Right atrium auricular region (tissue), 2 donors: ENCODE data around the gene MOCOS. TPM values are rescaled to one million over a fixed set of nuclear protein-coding genes. Genes with fewer than 3 reads are reported as not detected.
"Not testable (repeated sequence)": the region's sequence is repeated elsewhere in the genome, so short reads cannot be mapped to it uniquely, and the experiment has no call there.

Experiments
- DNase-seq: peaks from one replicate; pipeline ENCODE4 v3.0.0-alpha.2; 2019; ENCODE audit warnings: low spot score
- H3K27ac ChIP-seq, 2 donors: fragments of 200-600 bp; sonication (generic); 1 replicate in 1 of 2; 2 replicates in 1 of 2; pipeline ENCODE4 v1.5.1; 2016 to 2019
- H3K27me3 ChIP-seq, 2 donors: fragments of 200-600 bp; sonication (generic); one replicate each; pipeline versions ENCODE4 v1.5.1 to v1.6.0; 2017 to 2019
- H3K36me3 ChIP-seq: fragments of 200-600 bp; sonication (generic); one replicate; pipeline ENCODE4 v1.5.1; 2016
- H3K4me1 ChIP-seq, 2 donors: fragments of 200-600 bp; sonication (generic); one replicate each; pipeline versions ENCODE4 v1.5.1 to v1.6.0; 2017 to 2019
- H3K4me3 ChIP-seq, 2 donors: fragments of 200-600 bp; sonication (generic); 1 replicate in 1 of 2; 2 replicates in 1 of 2; pipeline ENCODE4 v1.5.1; 2017 to 2019; ENCODE audit warnings: mild to moderate bottlenecking in 1 of 2, moderate library complexity in 1 of 2
- H3K9me3 ChIP-seq, 2 donors: fragments of 200-600 bp; sonication (generic); one replicate each; pipeline ENCODE4 v1.5.1; 2019
- total RNA-seq, 2 donors: library from RNA; depleted of rRNA; stranded (reverse); fragments of >200 nt; gene quantifications; one replicate each; pipeline ENCODE4 v1.1.0, GENCODE V29; 2016
- TF ChIP-seq, protein P1 (sequence below), 2 donors: fragments of 200-600 bp; sonication (generic); IDR thresholded peaks; one replicate each; pipeline ENCODE4 v1.5.1; 2019; ENCODE audit warnings: antibody characterized with exemption in 2 of 2

The MOCOS gene
- total RNA-seq, 2 donors from 2014 or later: 0.11 to 0.51 TPM

DNA sequence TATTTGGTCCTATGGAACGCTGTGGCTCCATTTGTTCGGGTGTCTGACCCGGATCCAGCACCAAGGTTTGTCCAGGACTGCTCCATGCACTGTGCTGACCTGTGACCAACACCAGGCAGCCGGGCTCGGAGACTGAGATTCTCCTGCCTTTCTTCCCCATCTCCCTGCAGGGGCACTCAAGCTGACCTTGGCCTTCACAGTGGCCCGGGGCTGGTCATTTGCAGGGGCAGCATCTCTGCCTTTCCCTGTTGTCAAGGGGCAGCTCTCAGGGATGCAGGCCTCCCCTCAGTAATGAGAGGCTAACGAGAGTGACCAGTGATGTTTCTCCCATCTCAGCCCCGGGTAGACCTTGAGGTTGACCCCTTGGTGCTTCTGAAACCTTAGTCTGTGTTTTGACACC lies 27.5 kb downstream of the MOCOS start:
- no peak for DNase-seq
- peaks cover 0 to 7% of the 10 kb centered on the region in 2 donors for H3K4me1 ChIP-seq
- no peaks in the 10 kb centered on the region for H3K9me3 ChIP-seq
- no peaks in the 10 kb centered on the region for H3K36me3 ChIP-seq
- H3K27me3 ChIP-seq: no peaks in the 10 kb centered on the region
- no peak overlapping the region for H3K4me3 ChIP-seq
- TF ChIP-seq, protein P1, sequence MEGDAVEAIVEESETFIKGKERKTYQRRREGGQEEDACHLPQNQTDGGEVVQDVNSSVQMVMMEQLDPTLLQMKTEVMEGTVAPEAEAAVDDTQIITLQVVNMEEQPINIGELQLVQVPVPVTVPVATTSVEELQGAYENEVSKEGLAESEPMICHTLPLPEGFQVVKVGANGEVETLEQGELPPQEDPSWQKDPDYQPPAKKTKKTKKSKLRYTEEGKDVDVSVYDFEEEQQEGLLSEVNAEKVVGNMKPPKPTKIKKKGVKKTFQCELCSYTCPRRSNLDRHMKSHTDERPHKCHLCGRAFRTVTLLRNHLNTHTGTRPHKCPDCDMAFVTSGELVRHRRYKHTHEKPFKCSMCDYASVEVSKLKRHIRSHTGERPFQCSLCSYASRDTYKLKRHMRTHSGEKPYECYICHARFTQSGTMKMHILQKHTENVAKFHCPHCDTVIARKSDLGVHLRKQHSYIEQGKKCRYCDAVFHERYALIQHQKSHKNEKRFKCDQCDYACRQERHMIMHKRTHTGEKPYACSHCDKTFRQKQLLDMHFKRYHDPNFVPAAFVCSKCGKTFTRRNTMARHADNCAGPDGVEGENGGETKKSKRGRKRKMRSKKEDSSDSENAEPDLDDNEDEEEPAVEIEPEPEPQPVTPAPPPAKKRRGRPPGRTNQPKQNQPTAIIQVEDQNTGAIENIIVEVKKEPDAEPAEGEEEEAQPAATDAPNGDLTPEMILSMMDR (IDR thresholded peaks at IDR 0.05): no peak
- no peak overlapping the region for H3K27ac ChIP-seq

DNA sequence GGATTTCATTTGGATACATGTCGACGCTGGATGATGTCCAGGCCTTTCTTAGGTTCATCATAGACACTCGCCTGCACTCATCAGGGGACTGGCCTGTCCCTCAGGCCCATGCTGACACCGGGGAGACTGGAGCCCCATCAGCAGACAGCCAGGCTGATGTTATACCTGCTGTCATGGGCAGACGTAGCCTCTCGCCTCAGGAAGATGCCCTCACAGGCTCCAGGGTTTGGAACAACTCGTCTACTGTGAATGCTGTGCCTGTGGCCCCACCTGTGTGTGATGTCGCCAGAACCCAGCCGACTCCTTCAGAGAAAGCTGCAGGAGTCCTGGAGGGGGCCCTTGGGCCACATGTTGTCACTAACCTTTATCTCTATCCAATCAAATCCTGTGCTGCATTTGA lies 28.3 kb downstream of the MOCOS start:
- Histone ChIP-seq H3K4me1 (peaks cover 0 to 7% of the 10 kb centered on the region in 2 donors), H3K27ac (no peak overlapping the region), H3K27me3 (no peaks in the 10 kb centered on the region), H3K9me3 (no peaks in the 10 kb centered on the region), H3K36me3 (no peaks in the 10 kb centered on the region), H3K4me3 (no peak overlapping the region)
- no peak for DNase-seq
- TF ChIP-seq, protein P1 (IDR thresholded peaks at IDR 0.05): no peak

DNA sequence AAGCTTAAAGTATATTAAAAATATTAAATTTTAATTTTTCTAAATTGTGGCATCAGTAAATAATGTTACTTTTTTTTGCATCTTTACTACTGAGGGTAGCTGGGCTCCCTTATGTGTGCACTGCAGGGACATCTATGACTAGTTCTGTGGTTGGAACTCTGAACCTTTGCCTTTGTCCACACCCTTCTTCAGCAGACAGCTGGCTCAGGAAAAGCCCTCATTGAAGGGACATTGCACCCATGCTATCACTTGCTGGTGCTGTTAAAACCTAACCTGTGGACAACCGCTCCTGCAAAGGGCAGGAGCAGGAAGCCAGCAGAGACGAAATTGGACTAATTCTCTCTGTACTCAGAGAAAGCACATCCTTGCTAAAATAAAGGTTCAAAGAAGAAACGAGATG lies 30.1 kb downstream of the MOCOS start:
- H3K36me3 ChIP-seq: no peaks in the 10 kb centered on the region
- TF ChIP-seq, protein P1 (IDR thresholded peaks at IDR 0.05): no peak
- H3K27ac ChIP-seq: no peak overlapping the region
- DNase-seq: no peak
- no peaks in the 10 kb centered on the region for H3K27me3 ChIP-seq
- H3K9me3 ChIP-seq: no peaks in the 10 kb centered on the region
- peaks cover 0 to 7% of the 10 kb centered on the region in 2 donors for H3K4me1 ChIP-seq
- H3K4me3 ChIP-seq: no peak overlapping the region

DNA sequence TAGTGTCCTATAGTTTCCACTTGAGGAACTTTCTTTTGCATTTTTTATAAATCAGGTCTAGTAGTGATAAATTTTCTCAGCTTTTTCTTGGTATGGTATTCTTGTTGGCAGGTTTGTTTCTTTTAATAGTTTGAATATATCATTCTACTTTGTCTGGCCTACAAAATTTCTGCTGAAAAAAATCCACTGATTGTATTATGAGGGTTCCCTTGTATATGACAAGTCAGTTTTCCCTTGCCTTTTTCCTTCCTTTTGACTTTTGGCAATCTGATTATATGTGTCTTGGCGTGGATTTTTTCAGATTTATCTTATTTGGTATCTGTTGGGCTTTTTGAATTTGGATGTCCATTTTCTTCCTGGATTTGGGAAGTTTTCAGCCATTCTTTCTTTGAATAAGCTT lies 41.9 kb downstream of the MOCOS start:
- Histone ChIP-seq H3K27me3 (no peaks in the 10 kb centered on the region), H3K27ac (no peak overlapping the region), H3K4me3 (no peak overlapping the region), H3K9me3 (peaks cover 8 to 50% of the 10 kb centered on the region in 2 donors), H3K36me3 (no peaks in the 10 kb centered on the region), H3K4me1 (no peaks in the 10 kb centered on the region)
- DNase-seq: no peak
- TF ChIP-seq, protein P1 (IDR thresholded peaks at IDR 0.05): no peak

DNA sequence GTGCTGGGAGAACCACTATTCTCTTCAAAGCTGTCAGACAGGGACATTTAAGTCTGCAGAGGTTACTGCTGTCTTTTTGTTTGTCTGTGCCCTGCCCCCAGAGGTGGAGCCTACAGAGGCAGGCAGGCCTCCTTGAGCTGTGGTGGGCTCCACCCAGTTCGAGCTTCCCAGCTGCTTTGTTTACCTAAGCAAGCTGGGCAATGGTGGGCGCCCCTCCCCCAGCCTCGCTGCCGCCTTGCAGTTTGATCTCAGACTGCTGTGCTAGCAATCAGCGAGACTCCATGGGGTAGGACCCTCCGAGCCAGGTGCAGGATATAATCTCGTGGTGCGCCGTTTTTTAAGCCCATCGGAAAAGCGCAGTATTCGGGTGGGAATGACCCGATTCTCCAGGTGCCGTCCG lies 53.2 kb downstream of the MOCOS start:
- DNase-seq, H3K4me3 ChIP-seq, H3K36me3 ChIP-seq, H3K27ac ChIP-seq, H3K4me1 ChIP-seq, H3K9me3 ChIP-seq, H3K27me3 ChIP-seq: not testable (repeated sequence)

DNA sequence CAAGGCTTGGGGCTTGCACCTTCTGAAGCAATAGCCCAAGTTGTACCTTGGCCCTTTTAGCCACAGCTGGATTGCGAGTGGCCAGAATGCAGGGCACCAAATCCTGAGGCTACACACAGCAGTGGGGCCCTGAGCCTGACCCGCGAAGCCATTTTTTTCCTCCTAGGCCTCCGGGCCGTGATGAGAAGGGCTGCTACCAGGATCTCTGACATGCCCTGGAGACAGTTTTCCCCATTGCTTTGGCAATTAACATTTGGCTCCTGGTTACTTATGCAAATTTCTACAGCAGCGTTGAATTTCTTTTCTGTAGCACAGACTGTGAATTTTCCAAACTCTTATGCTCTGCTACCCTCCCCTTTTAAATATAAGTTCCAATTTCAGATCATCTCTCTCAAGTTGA lies 54.5 kb downstream of the MOCOS start:
- Histone ChIP-seq H3K27ac (no peak overlapping the region), H3K27me3 (no peaks in the 10 kb centered on the region), H3K4me3 (no peak overlapping the region), H3K9me3 (peaks cover 0 to 18% of the 10 kb centered on the region in 2 donors), H3K36me3 (no peaks in the 10 kb centered on the region), H3K4me1 (no peaks in the 10 kb centered on the region)
- DNase-seq: no peak
- TF ChIP-seq, protein P1 (IDR thresholded peaks at IDR 0.05): no peak
